Cardiac fibroblast (primary cell): ENCODE results near the gene NRL.
"Not testable (repeated sequence)": the region's sequence is repeated elsewhere in the genome, so short reads cannot be mapped to it uniquely, and the experiment has no call there.

Source experiments
- DNase-seq, 2 donors: peaks; one replicate each; pipeline versions ENCODE4 v3.0.0 to v3.0.0-alpha.2; 2010; ENCODE audit warnings: low read depth in 2 of 2
- H3K4me3 ChIP-seq, 2 donors: replicated peaks in 1 of 2; 1 replicate in 1 of 2; 2 replicates in 1 of 2; pipeline ENCODE4 v1.5.1; 2011; ENCODE audit warnings: low read depth in 2 of 2, low read length in 2 of 2, mild to moderate bottlenecking in 2 of 2, moderate library complexity in 1 of 2
- CTCF ChIP-seq: IDR thresholded peaks from one replicate; pipeline ENCODE4 v1.5.1; 2011; ENCODE audit warnings: low read depth, mild to moderate bottlenecking, low read length, inconsistent platforms

Gene NRL

GRCh38 chr14:24036169-24036962 is 78.4 kb downstream of the NRL start:
- DNase-seq = peak; percentile 66 to 74
- TF ChIP-seq CTCF = peak; percentile 84
- peak overlapping the region; percentile 53 to 58 for H3K4me3 ChIP-seq

DNA sequence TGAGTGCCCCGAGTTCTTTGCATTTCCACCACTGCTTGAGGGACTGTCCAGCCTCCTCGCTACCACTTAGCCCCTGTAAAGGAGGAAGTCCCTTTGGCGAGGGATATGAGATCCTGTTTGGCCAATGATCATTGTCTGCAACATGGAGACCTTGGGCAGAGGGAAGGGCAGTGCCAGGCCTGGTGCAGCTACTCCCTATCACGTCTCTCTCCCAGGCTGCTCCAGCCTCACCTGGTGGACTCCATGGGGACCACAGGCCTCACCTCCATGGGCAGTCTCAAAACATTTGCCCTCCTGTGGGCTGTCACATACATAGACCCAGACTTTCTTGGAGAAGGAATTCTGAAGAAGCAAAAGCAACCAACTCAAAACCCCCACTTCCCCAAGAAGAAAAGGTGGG is 79.0 kb downstream of the NRL start:
- not testable (repeated sequence) for DNase-seq
- peak overlapping the region in 1 of 2 donors; percentile 58 for H3K4me3 ChIP-seq

GRCh38 chr14:24032727-24033418 is 81.9 kb downstream of the NRL start:
- TF ChIP-seq CTCF = no peak
- no peak overlapping the region for H3K4me3 ChIP-seq
- peak; percentile 89 to 94 for DNase-seq

- not testable (repeated sequence) for H3K4me3 ChIP-seq, DNase-seq
These were observed 83.4 kb downstream of the NRL start for GRCh38 chr14:24031331-24031730.

- H3K4me3 ChIP-seq, DNase-seq: not testable (repeated sequence)
These were observed 85.1 kb downstream of the NRL start for GRCh38 chr14:24029687-24030086.
